Embryonic facial prominence (tissue), 1 donor: ENCODE results near the gene FSTL4.

Source experiments
- DNase-seq: peaks from one replicate; pipeline ENCODE4 v3.0.0-alpha.2; 2016; ENCODE audit errors: extremely low spot score

FSTL4 gene

DNA sequence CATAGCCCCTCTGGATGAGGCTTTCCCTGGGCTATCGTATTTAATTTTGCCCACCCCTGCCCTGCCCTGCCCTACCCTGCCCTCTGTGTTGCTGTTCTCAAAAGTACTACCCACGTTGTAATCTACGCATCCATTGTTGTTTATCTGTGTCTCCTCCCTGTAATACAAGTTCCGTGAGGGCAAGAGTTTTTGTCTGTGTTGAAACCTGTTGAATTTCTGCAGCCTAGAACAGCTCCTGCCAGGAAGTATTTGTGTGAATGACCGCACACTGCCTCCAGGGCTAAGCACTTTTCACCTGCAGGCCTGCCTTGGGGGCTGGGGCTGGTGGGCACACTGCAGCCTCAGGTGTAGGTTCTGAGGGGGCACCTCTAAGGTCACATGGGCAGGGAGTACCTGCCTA lies 315.7 kb downstream of the FSTL4 start:
- no peak for DNase-seq

DNA sequence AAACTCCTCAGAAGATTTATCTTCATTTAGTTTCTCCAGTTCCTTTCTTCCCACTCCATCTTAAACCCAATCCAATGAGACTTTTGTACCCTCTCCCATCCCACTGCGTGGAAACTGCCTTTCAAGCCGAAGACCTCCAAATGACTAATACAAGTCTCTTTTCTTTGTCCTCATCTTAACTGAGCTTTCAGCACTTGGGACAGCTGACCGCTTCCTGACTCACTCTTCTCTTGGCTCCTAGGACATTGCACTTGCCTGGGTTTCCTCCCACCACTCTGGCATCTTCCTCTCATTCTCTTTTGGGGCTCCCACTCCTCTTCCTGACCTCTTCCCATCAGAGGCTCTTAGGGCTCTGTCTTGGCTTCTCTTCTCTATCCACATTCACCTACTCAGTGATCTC lies 316.8 kb downstream of the FSTL4 start:
- no peak for DNase-seq

DNA sequence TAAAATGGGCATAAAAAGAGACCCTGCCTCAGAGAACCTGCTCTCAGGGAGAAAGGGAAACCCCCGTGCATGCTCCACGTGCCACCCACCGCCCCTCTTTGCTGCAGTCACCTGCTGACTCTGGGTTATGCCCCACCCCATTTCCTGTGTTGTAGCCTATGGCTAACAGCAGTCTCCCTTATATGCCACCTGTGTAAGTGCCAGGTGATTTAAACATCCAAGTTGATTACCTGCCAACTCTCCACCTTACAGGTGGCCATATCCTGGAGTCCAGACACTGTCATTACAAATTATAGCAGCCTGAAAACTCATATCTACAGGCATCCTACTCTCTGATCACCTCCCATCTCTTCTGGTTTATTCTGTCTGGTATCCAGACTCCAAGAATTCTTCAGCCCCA lies 318.0 kb downstream of the FSTL4 start:
- no peak for DNase-seq

DNA sequence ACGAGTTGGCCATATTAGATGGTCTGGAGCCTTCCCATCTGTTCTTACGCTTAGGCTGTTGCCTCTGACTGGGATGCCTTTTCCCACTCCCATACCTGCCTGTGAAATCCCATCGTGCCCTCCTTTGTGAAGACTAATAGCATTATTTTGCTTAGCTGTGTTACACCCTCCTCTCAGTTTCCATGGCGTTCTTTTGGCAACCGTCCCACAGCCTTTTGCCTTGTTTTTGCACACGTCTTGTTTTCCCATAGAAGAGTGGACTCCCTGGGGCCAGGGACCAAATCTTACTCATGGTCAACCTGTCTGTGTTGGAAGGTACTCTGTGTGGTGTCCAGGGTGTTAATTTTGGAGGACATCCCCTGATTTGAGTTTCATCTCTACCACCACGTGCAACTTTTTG lies 318.4 kb downstream of the FSTL4 start:
- DNase-seq, result no peak

DNA sequence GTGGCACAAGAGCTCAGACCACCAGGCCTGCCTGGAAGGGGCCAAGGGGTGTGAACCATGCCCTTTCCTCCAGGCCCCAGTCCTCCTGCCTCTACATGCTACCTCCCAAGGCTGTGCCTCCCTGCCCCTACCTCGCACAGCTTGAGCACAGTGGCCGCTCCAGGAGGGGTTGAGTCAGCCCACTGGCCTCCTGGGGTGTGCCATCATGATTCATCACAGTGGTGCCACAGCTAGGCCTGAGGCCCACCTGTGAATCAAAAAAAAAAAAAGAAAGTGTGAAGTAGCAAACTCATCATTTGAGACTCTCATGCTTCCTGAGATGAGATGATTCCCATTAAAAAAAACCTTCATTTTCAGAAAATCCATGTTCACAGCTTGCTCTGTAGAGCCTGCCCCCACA lies 320.0 kb downstream of the FSTL4 start:
- DNase-seq, result no peak

DNA sequence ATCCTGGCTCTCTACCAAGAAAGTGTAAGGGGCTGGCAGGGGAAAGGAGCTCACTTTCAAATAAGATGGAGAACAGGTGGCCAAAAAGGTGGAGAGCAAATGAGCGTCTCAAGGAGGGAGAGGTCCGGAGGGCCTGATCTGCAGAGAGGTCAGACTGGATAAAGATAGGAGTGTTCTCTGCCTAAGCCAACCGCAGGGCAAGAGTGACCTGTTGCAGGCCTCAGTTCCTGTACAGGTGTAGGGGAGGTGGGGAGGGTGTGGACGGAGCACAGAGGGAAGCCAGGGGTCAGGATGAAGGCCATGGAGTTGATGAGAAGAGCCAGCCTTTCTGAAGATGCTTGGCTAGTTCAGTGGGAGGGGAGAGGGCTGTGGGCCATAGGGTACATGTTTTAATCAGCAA lies 320.8 kb downstream of the FSTL4 start:
- no peak for DNase-seq

DNA sequence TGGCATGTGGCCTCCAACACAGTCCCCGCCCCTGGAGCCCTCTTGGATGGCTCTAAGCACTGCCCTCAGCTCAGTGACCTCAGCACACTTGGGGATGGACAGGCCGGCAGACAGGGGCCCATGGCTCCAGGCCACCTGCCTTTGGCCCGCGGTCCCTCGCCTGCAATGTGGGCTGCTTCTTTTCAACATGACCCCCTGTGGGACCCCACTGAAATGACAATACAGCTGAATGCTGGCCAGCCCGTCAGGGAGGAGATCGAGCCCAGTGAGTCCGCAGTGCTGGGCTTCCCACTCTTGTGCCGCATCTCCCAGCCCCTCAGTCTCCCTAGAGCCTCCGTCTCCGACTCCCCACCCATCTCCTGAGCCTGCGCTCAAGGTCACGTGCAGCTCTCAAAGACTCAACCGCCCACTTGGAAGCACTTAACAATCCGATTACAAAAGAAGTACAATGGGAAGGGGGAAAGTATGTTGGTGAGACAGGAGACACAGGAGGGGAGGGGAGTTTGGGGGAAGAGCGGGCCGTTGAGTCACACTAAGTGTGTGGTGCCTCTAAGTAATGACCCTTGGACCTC lies 321.6 kb downstream of the FSTL4 start:
- peak; percentile 68 for DNase-seq

DNA sequence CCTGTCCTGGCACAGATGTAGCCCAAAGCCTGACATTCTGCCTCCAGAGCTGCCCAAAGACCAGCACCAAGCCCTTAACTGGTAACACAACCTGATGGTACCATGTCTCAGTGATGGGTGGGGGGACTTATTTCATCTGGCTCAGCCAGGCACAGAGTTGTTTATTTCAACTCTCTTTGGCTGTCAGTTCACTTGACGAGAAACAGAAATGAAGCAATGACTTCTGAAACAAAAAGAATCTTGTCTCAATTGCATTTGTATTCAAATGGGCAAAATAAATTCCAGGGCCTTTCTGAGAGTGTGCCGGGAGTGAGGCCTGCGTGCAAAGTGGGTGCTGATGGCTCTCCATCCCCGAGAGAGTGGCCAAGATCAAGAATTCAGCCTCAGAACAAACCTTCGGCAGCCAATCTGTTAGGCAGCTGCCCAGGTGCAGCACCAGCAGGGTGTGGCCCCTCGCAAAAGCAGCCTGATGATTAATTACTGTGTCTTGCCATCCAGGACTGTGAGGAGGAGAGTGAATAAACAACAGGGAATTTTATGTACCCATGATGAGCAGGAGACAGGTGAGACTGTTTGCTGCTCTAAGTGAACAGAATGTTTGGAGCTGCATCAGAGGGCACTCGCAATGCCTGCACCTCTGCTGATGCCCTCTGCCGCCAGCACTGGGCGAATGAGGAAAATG lies 322.5 kb downstream of the FSTL4 start:
- DNase-seq, result no peak

DNA sequence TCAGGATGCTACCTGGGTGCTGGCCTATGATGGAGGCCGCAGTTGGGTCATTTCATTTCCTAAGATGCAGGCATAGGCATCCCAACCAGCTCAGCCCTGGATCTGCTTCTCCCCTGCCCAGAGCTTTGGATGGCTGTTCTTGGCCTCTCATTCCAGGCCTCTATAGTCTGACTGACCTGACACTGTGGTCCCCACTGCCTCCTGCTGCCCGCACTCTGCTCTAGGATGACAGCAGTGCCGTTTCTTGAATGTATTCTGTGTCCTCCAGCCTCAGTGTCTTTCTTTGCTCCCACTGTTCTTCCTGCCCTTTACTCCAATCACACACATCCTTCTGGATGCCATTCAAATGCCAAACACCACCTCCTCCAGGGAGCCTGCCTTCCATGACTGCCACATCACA lies 324.8 kb downstream of the FSTL4 start:
- no peak for DNase-seq

DNA sequence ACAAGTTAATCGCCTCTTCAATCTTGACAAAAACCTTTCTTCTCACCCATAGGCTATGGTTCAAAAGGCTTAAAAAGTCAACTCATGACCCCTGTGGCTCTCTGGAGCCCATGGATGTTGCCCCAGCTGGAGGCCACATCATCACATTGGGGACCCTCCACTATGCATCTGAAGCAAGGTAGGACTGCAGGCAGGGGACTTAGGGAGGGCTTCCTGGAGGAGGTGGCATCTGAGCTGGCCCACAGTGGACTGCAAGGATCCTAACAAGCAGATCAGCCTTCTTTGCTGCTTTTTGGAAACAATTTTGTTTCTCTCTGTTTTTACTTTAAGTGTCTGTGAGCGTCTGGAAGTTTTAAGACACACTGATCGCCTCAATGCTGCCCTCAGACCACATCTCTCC lies 325.9 kb downstream of the FSTL4 start:
- DNase-seq, result no peak

DNA sequence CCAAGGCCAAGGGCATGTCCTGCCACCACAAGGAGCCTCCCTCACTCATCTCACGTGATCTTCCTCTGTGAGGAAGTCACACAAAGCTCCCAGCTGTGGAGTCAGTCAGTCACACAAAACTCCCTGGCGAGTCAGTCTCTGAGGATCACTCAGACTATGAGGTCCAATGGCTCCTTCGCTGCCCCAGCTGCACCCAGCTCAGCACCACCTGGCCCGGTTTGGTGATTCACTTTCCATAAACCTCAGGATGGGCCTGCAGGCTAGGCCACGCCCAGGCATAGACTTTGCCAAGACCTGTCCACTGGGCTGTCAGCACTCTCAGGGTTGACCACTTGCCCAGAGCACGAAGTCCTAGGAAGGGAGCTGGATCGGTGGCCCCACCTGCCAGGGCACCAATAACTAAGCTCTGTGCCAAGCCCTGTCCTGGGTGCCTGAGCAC lies 326.7 kb downstream of the FSTL4 start:
- DNase-seq, result no peak

DNA sequence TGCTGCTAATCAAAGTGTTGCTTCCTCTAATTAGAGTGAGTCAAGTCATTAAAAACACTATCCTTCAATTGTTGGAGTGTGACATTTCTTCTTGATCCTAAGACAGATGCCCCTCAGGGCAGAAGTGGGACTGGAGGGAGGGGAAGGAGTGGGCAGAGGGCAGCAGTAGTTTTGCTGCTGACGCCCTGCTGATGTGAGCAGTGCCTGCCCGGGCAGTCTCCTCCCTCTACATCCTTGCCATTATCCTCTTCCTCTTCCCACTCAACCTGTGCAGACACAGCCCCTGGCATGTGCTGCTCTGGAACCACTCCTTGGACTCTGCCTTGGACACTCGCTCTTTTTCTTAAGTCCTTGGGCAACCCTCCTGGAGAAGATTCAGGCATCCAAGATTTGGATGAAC lies 328.0 kb downstream of the FSTL4 start:
- DNase-seq, result no peak

DNA sequence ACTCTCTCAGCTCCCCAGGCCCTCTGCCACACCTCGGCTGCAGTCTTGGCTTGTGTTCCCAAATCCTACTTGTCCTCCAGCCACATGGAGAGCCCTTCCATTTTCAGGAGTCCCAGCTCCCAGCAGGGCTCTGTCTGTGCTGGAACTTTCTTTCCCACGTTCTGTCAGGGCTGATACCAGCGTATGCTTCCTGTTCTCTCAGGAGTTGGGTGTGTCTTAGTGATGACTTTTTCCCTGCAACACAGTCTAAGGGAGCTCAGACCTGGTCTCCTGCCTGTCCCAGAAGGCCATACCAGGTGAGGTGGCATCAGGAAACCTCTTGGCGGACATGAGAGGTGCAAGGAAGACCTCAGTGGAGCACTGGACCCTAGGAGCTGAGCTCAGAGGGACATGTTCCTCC lies 334.0 kb downstream of the FSTL4 start:
- no peak for DNase-seq

DNA sequence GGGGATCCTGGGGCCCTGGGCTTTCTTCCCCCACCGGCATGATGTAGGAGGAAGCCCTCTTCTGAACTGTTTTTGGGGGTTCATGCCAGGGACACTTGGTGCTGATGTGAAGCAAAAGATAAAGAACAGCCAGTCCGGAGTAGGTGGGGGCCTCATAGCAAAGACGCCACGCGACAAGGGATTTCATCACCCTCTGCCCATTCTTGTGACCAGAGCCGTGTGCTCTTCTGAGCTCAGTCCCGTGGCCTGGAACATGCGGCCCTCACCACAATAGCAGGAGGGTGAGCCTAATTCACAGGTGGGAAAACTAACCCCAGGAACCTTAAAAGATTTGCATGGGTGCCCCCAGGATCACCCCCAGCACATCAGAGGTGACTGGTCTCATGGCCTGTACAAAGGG lies 334.6 kb downstream of the FSTL4 start:
- no peak for DNase-seq

DNA sequence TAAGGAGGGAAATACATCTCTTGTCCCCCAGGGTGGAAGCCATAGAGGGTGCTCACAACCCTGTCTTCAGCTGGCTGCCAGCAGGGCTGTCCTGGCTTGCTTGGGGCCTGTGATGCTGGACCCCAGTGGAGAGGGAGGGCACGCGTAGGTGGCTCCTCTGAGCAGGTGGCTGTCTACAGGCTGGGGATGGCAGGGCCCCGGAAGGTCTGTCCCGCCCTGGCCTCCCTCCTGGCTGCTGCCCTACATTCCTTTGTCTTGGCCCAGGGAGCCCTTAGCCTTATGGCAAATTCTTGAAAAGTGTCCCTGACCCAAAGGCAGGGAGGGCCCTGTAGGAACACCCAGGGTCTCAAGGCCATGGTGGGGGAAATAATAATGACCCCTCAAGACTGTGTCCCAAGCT lies 336.2 kb downstream of the FSTL4 start:
- no peak for DNase-seq

DNA sequence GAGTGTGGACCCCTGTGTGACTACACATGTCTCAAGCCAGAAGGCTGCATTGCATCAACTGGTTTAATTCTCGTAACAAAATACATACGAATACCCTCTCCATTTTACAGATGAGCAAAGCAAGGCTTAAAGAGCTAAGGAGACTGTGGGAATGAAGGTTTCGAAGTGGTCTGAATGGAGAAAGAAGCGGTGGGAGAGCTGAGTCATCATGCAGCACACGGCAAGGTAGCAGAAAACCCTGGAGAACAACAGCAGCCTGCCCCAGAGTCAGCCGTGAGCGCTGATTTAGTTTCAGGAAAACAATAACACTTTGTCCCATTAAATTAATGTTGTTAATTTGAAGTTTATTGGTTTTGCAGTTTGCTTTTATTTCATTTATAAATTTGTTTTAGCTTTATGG lies 336.7 kb downstream of the FSTL4 start:
- no peak for DNase-seq

DNA sequence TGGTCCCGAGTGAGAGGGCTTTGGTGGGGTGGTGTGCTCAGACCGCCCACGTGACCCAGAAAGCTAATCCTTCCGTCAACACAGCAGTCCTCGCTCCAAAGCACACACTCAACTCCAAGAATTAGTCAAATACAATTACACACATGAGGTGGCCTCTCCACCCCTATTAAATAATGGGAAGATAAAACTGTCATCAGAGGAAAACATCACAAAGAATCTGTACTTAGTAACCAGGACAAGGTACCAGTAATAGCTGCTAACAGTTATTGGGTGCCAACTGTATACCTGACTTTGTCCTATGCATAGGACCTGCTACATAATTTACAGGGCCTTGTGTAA lies 337.8 kb downstream of the FSTL4 start:
- no peak for DNase-seq

DNA sequence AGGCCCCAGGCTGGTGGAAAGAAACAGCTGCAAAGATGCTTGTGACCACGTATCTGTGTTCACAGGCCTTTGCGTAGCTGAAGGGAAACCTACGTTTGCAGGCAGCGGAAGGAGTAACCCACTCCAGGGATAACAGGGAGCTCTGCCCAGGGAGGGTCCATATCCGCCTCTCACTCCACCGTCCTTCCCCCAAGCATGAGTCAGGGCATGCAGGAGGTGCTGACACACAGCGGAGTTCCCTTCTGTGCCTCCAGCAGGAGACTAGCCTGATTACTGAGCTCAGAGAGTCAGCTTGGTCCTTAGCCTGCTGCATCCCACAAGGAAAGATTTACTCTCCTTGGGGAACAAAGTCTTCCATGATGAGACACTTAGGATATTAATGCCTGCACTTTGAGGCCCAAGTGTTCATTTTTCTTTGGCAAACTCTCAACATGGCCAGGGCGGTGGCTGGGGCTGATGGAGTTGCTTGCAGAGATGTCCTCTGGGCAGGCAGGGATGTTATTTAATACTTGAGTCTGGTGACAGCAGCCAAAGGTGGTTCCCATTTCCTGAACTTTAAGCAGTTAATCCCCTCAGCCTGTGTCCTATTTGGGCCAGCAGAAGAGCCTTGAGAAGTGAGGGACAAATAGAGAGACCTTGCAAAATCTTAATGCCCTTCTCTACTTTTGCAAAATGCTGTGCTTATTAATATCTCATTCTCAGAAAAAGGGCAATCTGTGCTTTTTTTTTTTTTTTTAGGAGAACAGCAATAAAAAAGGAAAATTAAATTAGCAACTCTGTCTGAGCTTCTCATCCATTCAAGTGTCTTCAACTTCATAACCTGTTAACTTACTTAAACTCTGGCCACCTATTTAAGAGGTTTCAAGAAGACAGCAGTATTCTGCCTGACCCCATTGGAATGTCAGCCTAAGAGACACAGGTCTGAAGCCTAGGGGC lies 338.4 kb downstream of the FSTL4 start:
- DNase-seq, result no peak

DNA sequence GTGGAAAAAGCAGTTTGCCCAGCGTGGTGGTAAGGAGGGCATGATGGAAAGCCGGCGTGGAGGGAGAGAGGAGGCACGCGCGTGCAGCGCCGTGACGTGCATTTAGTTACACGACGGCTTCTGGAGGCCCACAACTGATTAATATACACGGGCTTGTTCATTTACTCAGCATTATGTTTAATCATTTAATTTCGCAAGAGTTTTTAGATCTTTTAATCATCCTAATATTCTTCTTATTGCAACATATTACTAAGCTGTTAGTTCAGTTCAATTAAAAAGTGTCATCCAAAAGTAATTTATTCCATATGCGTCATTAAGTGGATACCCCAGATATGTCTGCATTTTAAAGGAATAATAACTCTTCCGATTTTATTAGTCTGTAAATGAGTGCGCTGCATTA lies 340.0 kb downstream of the FSTL4 start:
- DNase-seq, result no peak

DNA sequence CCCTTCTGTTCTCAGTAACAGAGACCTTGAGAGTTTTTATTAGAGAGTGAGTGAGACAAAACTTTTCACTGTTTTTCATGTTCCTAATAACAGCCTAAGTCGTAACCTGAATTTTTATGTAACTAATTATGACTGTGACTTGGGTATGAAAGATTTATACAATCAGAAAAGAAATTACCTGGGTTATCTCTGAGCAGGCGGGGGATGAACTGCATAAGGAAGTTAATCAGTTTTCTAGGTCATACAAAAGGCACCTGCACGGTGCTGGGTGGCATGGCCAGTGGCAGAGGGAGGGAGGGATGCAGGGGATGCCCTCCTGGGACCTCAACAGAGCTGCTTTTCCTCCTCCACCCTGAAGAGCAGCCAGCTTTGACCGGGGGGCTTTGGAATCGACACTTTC lies 340.7 kb downstream of the FSTL4 start:
- DNase-seq, result no peak

DNA sequence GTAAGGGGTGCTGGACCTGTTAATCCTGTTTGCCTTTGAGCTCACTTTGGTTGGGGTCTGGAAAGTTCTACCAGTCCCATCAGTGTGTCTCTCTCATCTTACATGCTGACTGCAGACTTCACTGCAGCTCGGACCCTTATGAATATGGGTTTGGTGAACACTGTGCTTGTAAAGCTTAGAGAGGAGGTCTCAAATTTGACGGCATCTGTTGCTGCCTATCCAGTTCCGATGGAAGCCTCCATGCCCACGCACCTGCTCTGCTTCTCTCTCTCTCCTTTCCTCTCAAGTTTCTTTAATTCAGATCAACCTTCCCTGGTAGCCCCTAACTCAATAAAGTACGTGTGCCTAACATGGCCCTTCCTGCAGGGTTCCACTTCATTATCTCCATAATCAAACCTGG lies 342.6 kb downstream of the FSTL4 start:
- DNase-seq, result no peak

DNA sequence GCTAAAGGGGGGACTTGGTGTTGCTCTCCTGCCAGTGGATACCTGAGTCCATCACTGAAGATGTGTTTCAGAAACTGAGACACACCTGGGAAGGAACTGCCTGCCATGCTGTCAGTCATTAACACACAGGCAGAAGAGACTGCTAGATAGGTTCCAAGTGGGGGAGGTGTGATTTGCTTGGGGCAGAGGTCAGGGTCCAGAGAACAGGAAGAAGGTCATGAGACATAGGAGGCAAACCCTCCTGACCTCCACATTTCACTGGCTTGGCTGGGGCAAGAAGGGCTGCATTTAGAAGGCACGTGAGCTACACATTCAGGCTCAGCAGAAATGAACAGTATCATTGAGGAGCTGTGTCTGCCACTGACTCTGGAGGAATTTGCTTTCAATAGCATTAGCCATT lies 344.7 kb downstream of the FSTL4 start:
- DNase-seq, result no peak

DNA sequence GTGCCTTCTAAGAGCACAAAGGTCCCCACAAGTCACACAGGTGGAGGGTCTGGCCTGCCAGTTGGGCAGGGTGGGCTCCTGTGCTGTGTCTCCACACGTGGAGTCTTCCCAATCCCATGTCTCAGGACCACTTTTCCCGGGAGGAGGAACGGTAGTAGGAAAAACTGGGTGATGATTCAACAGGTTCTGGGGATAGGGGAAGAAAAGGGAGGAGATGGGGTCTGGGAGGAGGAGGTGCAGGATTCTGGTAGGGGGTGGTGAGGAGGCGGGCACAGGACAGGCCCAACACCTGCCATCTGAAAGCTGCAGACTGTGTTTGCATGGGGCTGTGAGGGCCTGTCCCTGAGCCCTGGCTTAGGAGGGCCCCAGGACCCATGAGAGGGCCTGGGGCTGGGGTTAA lies 345.4 kb downstream of the FSTL4 start:
- DNase-seq, result no peak
